Fibroblast of lung (primary cell): ENCODE results near the gene AK5.

Source experiments
- CTCF ChIP-seq, 2 donors: IDR thresholded peaks in 1 of 2; conservative IDR thresholded peaks in 1 of 2; 1 replicate in 1 of 2; 2 replicates in 1 of 2; pipeline ENCODE4 v1.5.1; 2011 to 2012; ENCODE audit warnings: low read length in 2 of 2, control low read depth in 1 of 2, inconsistent platforms in 1 of 2, low read depth in 1 of 2, mild to moderate bottlenecking in 1 of 2
- EZH2 ChIP-seq: IDR thresholded peaks from 2 replicates; pipeline ENCODE4 v1.5.1; 2012; ENCODE audit warnings: low read length, control low read depth, mild to moderate bottlenecking; ENCODE audit errors: missing control alignments

- TF ChIP-seq CTCF (conservative IDR thresholded peaks at IDR 0.05 in 1 of 2, IDR thresholded peaks at IDR 0.05 in 1 of 2; ENCODE audit: low read depth in 1 of 2, low read length in 2 of 2), result no peak
- no peak for TF ChIP-seq EZH2
These were observed 183.3 kb downstream of the AK5 start for GRCh38 chr1:77465139-77465538.
